Gastrocnemius medialis (tissue), 4 donors: Measurements from ENCODE around the gene FAAH. TPM values are rescaled to one million over a fixed set of nuclear protein-coding genes. Genes with fewer than 3 reads are reported as not detected.

Experiments used
- ATAC-seq, 2 donors: fragments of 150-250 bp; one replicate each; pipeline ENCODE4 v1.9.1; 2016
- DNase-seq, 2 donors: peaks; one replicate each; pipeline ENCODE4 v3.0.0-alpha.2; 2019
- H3K27ac ChIP-seq, 4 donors: fragments of 200-600 bp; sonication (generic); 1 replicate in 1 of 4; 2 replicates in 3 of 4; pipeline ENCODE4 v1.5.1; 2016 to 2018; ENCODE audit warnings: mild to moderate bottlenecking in 2 of 4, moderate library complexity in 1 of 4
- H3K27me3 ChIP-seq, 3 donors: fragments of 200-600 bp; sonication (generic) in 2 of 3; 1 replicate in 1 of 3; 2 replicates in 2 of 3; pipeline versions ENCODE4 v1.5.1 to v1.6.0; 2016 to 2019; ENCODE audit warnings: mild to moderate bottlenecking in 1 of 3, moderate library complexity in 1 of 3
- H3K36me3 ChIP-seq, 2 donors: fragments of 200-600 bp; sonication (generic) in 1 of 2; one replicate each; pipeline ENCODE4 v1.5.1; 2017 to 2018
- H3K4me1 ChIP-seq, 2 donors: fragments of 200-600 bp; sonication (generic) in 1 of 2; one replicate each; pipeline ENCODE4 v1.5.1; 2016 to 2017; ENCODE audit warnings: mild to moderate bottlenecking in 2 of 2
- H3K4me3 ChIP-seq, 4 donors: fragments of 200-600 bp; sonication (generic) in 3 of 4; 1 replicate in 1 of 4; 2 replicates in 3 of 4; pipeline ENCODE4 v1.5.1; 2016 to 2019; ENCODE audit warnings: mild to moderate bottlenecking in 2 of 4
- H3K9me3 ChIP-seq, 3 donors: fragments of 200-600 bp; sonication (generic) in 2 of 3; 1 replicate in 1 of 3; 2 replicates in 2 of 3; pipeline ENCODE4 v1.5.1; 2016 to 2019
- POLR2A ChIP-seq, 2 donors: fragments of 450-650 bp; IDR thresholded peaks; one replicate each; pipeline ENCODE4 v1.6.1; 2017; ENCODE audit warnings: antibody characterized with exemption in 2 of 2, mild to moderate bottlenecking in 2 of 2, moderate library complexity in 2 of 2
- in situ Hi-C, 4 donors: fragments of 200-750 bp; cut with MboI; loops; one replicate each; pipeline versions ENCODE4 v1.15.0 to v1.8.0; 2017; ENCODE audit warnings: low sequenced_read_pairs in 4 of 4
- intact Hi-C: fragments of 100-400 bp; cut with DNase I; formaldehyde crosslinking; loops from one replicate; pipeline ENCODE4 v1.15.1; 2023; ENCODE audit warnings: low total_unique reads
- total RNA-seq, 4 donors: library from RNA; depleted of rRNA; stranded (reverse); fragments of >200 nt; gene quantifications; one replicate each; pipeline versions ENCODE4 v1.1.0 to v1.2.3, GENCODE V29; 2016
- TF ChIP-seq, protein P1 (sequence below), 5 experiments: fragments of 450-650 bp in 3 of 5; fragments of 200-600 bp in 2 of 5; sonication (generic) in 2 of 5; IDR thresholded peaks in 4 of 5; conservative IDR thresholded peaks in 1 of 5; 1 replicate in 4 of 5; 2 replicates in 1 of 5; pipeline ENCODE4 v1.5.1; 2016 to 2019; ENCODE audit warnings: antibody characterized with exemption in 5 of 5, mild to moderate bottlenecking in 3 of 5, moderate library complexity in 3 of 5

Gene FAAH
- total RNA-seq, 4 donors from 2014 or later = 5.2 to 15.6 (median 7.3) TPM

- no peaks in the 10 kb centered on the region for H3K9me3 ChIP-seq
- peaks cover 0 to 7% (median 5%) of the 10 kb centered on the region in 3 donors for H3K27me3 ChIP-seq
- no peaks in the 10 kb centered on the region for H3K36me3 ChIP-seq
- ATAC-seq (no peak), DNase-seq (no peak)
- H3K4me1 ChIP-seq = no peaks in the 10 kb centered on the region
- no peak overlapping the region for H3K4me3 ChIP-seq
- no peak overlapping the region for H3K27ac ChIP-seq
- in situ Hi-C loops (loop anchor here in 1 of 4 donors (25.0 kb wide), 1 partner anchor 315 kb away; no protein-coding TSS in a partner anchor), intact Hi-C loops (no loop called here)
- TF ChIP-seq, protein P1, sequence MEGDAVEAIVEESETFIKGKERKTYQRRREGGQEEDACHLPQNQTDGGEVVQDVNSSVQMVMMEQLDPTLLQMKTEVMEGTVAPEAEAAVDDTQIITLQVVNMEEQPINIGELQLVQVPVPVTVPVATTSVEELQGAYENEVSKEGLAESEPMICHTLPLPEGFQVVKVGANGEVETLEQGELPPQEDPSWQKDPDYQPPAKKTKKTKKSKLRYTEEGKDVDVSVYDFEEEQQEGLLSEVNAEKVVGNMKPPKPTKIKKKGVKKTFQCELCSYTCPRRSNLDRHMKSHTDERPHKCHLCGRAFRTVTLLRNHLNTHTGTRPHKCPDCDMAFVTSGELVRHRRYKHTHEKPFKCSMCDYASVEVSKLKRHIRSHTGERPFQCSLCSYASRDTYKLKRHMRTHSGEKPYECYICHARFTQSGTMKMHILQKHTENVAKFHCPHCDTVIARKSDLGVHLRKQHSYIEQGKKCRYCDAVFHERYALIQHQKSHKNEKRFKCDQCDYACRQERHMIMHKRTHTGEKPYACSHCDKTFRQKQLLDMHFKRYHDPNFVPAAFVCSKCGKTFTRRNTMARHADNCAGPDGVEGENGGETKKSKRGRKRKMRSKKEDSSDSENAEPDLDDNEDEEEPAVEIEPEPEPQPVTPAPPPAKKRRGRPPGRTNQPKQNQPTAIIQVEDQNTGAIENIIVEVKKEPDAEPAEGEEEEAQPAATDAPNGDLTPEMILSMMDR (IDR thresholded peaks at IDR 0.05 in 4 of 5, conservative IDR thresholded peaks at IDR 0.05 in 1 of 5) = no peak
- TF ChIP-seq POLR2A (IDR thresholded peaks at IDR 0.05) = no peak
Measured at GRCh38 chr1:46422261-46422871, 28.2 kb downstream of the FAAH start.

DNA sequence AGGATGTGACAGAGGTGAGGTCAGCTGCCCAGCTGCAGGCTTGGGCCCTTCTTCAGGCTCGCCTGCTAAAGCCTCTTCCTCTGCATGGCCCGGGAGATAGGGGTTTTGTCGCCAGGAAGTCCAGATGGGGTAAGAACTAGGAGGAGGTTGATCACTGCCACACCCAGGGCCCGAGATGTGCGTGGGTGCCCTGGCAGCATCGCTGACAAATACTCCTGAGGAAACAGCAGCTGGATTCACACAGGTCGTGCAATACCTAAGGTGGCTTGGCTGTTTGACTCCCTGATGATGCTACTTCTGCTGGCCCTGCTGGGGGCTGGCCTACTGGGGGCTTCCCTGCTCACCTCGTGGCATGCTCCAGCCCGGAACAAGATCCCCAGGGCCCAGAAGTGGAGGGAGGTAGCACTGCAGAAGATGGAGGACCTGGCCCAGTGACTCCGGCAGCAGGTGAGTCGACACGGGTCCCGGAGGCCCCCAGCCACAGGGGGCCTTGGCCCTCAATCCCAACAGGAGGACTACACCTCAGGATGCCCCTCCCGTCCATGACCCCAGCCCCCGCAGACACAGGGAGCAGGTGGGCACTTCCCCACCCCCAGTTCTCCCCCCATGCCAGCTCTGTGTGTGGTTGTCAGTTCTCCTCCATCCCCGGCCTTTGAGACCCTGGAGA lies 29.6 kb downstream of the FAAH start:
- no peaks in the 10 kb centered on the region for H3K36me3 ChIP-seq
- H3K4me1 ChIP-seq = no peaks in the 10 kb centered on the region
- no peaks in the 10 kb centered on the region for H3K9me3 ChIP-seq
- DNase-seq (no peak), ATAC-seq (no peak)
- H3K27ac ChIP-seq = no peak overlapping the region
- in situ Hi-C loops (loop anchor here in 1 of 4 donors (25.0 kb wide), 1 partner anchor 314 kb away; no protein-coding TSS in a partner anchor), intact Hi-C loops (no loop called here)
- peaks cover 0 to 7% (median 5%) of the 10 kb centered on the region in 3 donors for H3K27me3 ChIP-seq
- TF ChIP-seq POLR2A (IDR thresholded peaks at IDR 0.05) = no peak
- TF ChIP-seq, protein P1 (IDR thresholded peaks at IDR 0.05 in 4 of 5, conservative IDR thresholded peaks at IDR 0.05 in 1 of 5) = no peak
- no peak overlapping the region for H3K4me3 ChIP-seq

GRCh38 chr1:46424730-46425129 lies 30.6 kb downstream of the FAAH start:
- in situ Hi-C loops = loop anchor here (25.0 kb wide), 2 partner anchors 113 to 313 kb away; a partner anchor contains a TSS
- ATAC-seq (no peak), DNase-seq (no peak)
- H3K9me3 ChIP-seq = no peaks in the 10 kb centered on the region
- no peaks in the 10 kb centered on the region for H3K4me1 ChIP-seq
- peaks cover 0 to 7% (median 5%) of the 10 kb centered on the region in 3 donors for H3K27me3 ChIP-seq
- TF ChIP-seq, protein P1 (IDR thresholded peaks at IDR 0.05 in 4 of 5, conservative IDR thresholded peaks at IDR 0.05 in 1 of 5) = no peak
- no peak for TF ChIP-seq POLR2A (IDR thresholded peaks at IDR 0.05)
- H3K36me3 ChIP-seq = no peaks in the 10 kb centered on the region
- intact Hi-C loops = no loop called here
- H3K27ac ChIP-seq = no peak overlapping the region
- no peak overlapping the region for H3K4me3 ChIP-seq

DNA sequence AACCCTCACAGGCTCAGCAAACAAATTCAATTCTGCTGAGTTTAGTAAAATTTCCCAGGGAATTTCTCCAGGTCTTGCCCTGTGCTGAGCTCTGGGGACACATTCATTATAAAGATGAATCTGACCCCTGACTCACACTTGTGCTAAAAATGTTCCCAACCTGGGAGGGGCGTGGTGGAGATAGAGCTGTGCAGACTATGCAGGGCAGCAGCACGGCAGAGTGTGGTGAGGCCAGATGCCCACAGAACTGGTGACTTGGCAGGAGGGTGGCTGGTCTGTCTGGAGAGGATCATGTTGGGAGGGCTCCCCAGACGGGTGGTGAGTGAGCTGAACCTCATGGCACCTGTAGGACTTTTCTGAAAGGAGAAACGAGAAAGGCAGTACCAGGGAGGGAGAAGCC lies 31.6 kb downstream of the FAAH start:
- Histone ChIP-seq H3K9me3 (no peaks in the 10 kb centered on the region), H3K27me3 (peaks cover 0 to 7% (median 5%) of the 10 kb centered on the region in 3 donors), H3K27ac (no peak overlapping the region), H3K4me1 (no peaks in the 10 kb centered on the region), H3K4me3 (no peak overlapping the region), H3K36me3 (no peaks in the 10 kb centered on the region)
- in situ Hi-C loops (loop anchor here in 3 of 4 donors (25.0 kb wide), 2 partner anchors 112 to 312 kb away; a partner anchor contains a TSS), intact Hi-C loops (no loop called here)
- TF ChIP-seq, protein P1 (IDR thresholded peaks at IDR 0.05 in 4 of 5, conservative IDR thresholded peaks at IDR 0.05 in 1 of 5) = no peak
- no peak for TF ChIP-seq POLR2A (IDR thresholded peaks at IDR 0.05)
- ATAC-seq (no peak), DNase-seq (no peak)
